Lower leg skin (tissue), 3 donors: Measurements from ENCODE around the gene SRSF2.

Experiments
- POLR2A ChIP-seq, 2 donors: fragments of 450-650 bp; IDR thresholded peaks; one replicate each; pipeline ENCODE4 v1.6.1; 2016 to 2017; ENCODE audit warnings: antibody characterized with exemption in 2 of 2, mild to moderate bottlenecking in 1 of 2, moderate library complexity in 1 of 2
- TF ChIP-seq, protein P1 (sequence below), 3 donors: fragments of 450-650 bp; IDR thresholded peaks; one replicate each; pipeline ENCODE4 v1.5.1; 2016; ENCODE audit warnings: antibody characterized with exemption in 3 of 3, mild to moderate bottlenecking in 3 of 3, moderate library complexity in 2 of 3

DNA sequence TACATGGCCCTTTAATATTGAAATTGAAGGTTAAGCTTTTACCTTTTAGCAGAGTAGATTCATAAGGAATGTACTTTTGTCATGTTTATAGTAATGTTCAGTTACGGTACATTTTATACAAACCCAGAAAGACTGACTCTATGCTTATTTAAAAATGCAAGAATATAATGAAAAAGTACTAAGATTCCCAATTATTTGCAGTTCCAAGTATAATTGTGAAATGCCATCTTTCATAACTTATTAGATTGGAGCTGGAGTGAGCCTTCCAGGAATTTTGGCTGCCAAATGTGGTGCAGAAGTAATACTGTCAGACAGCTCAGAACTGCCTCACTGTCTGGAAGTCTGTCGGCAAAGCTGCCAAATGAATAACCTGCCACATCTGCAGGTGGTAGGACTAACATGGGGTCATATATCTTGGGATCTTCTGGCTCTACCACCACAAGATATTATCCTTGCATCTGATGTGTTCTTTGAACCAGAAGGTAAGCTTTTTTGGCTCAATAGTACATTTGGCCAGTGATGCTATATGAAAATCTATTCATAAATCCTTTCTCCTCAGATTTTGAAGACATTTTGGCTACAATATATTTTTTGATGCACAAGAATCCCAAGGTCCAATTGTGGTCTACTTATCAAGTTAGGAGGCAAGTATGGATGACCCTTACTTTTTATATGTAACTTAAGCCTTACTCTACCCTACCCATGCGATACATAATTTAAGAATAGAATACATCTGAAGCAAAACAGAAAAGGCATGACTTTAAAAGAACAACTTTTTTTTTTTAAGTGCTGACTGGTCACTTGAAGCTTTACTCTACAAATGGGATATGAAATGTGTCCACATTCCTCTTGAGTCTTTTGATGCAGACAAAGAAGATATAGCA lies 4.2 kb downstream of the SRSF2 start:
- no peak for TF ChIP-seq POLR2A (IDR thresholded peaks at IDR 0.05)
- TF ChIP-seq, protein P1, sequence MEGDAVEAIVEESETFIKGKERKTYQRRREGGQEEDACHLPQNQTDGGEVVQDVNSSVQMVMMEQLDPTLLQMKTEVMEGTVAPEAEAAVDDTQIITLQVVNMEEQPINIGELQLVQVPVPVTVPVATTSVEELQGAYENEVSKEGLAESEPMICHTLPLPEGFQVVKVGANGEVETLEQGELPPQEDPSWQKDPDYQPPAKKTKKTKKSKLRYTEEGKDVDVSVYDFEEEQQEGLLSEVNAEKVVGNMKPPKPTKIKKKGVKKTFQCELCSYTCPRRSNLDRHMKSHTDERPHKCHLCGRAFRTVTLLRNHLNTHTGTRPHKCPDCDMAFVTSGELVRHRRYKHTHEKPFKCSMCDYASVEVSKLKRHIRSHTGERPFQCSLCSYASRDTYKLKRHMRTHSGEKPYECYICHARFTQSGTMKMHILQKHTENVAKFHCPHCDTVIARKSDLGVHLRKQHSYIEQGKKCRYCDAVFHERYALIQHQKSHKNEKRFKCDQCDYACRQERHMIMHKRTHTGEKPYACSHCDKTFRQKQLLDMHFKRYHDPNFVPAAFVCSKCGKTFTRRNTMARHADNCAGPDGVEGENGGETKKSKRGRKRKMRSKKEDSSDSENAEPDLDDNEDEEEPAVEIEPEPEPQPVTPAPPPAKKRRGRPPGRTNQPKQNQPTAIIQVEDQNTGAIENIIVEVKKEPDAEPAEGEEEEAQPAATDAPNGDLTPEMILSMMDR (IDR thresholded peaks at IDR 0.05): no peak
